Measurements from ENCODE around the gene RADIL.

RADIL gene

GRCh38 chr7:4928445-4928844 is 44.9 kb upstream of the RADIL start:
- Histone ChIP-seq H3K9ac (ENCODE audit: low read depth, low read length, poor library complexity, severe bottlenecking) (no peak overlapping the region), H3K4me2 (ENCODE audit: low read depth, low read length, poor library complexity, severe bottlenecking) (no peak overlapping the region), H3K4me1 (ENCODE audit: insufficient read depth, low read length, poor library complexity, severe bottlenecking) (peaks cover 4% of the 10 kb centered on the region), H4K20me1 (ENCODE audit: insufficient read depth, low read length, poor library complexity, severe bottlenecking) (no peaks in the 10 kb centered on the region), H3K27me3 (ENCODE audit: insufficient read depth, low read length, poor library complexity, severe bottlenecking) (no peaks in the 10 kb centered on the region), H3K4me3 (ENCODE audit: low read length, poor library complexity, severe bottlenecking) (no peak overlapping the region), H3K9me3 (ENCODE audit: insufficient read depth, low read depth, low read length) (no peaks in the 10 kb centered on the region), H3K79me2 (ENCODE audit: insufficient read depth, low read length) (no peaks in the 10 kb centered on the region), H3K36me3 (ENCODE audit: insufficient read depth, low read length) (no peaks in the 10 kb centered on the region), H2AFZ (ENCODE audit: low read length) (no peak overlapping the region), H3F3A (ENCODE audit: low read depth) (no peaks in the 10 kb centered on the region), H3K9me2 (replicated peaks; ENCODE audit: low read depth, low read length) (no peaks in the 10 kb centered on the region)
- no peak for TF ChIP-seq CTCF (conservative IDR thresholded peaks at IDR 0.05; ENCODE audit: low read length)

GRCh38 chr7:4919969-4920766 is 36.7 kb upstream of the RADIL start:
- Histone ChIP-seq H4K20me1 (ENCODE audit: insufficient read depth, low read length, poor library complexity, severe bottlenecking) (no peaks in the 10 kb centered on the region), H3K9me2 (replicated peaks; ENCODE audit: low read depth, low read length) (no peaks in the 10 kb centered on the region), H3F3A (ENCODE audit: low read depth) (no peaks in the 10 kb centered on the region), H3K36me3 (ENCODE audit: insufficient read depth, low read length) (no peaks in the 10 kb centered on the region), H3K4me1 (ENCODE audit: insufficient read depth, low read length, poor library complexity, severe bottlenecking) (no peaks in the 10 kb centered on the region), H3K27me3 (ENCODE audit: insufficient read depth, low read length, poor library complexity, severe bottlenecking) (no peaks in the 10 kb centered on the region), H2AFZ (ENCODE audit: low read length) (no peak overlapping the region), H3K79me2 (ENCODE audit: insufficient read depth, low read length) (no peaks in the 10 kb centered on the region), H3K4me2 (ENCODE audit: low read depth, low read length, poor library complexity, severe bottlenecking) (no peak overlapping the region), H3K9me3 (ENCODE audit: insufficient read depth, low read depth, low read length) (no peaks in the 10 kb centered on the region), H3K4me3 (ENCODE audit: low read length, poor library complexity, severe bottlenecking) (no peak overlapping the region), H3K9ac (ENCODE audit: low read depth, low read length, poor library complexity, severe bottlenecking) (no peak overlapping the region)
- TF ChIP-seq EZH2phosphoT487 (IDR thresholded peaks at IDR 0.05; ENCODE audit: borderline replicate concordance) (no peak), CTCF (conservative IDR thresholded peaks at IDR 0.05; ENCODE audit: low read length) (no peak)

- H2AFZ ChIP-seq (ENCODE audit: low read length): no peak overlapping the region
- H3F3A ChIP-seq (ENCODE audit: low read depth): no peaks in the 10 kb centered on the region
- no peak for TF ChIP-seq CTCF (conservative IDR thresholded peaks at IDR 0.05; ENCODE audit: low read length)
- H3K4me2 ChIP-seq (ENCODE audit: low read depth, low read length, poor library complexity, severe bottlenecking): no peak overlapping the region
- no peaks in the 10 kb centered on the region for H3K9me2 ChIP-seq (replicated peaks; ENCODE audit: low read depth, low read length)
- no peaks in the 10 kb centered on the region for H3K79me2 ChIP-seq (ENCODE audit: insufficient read depth, low read length)
- no peaks in the 10 kb centered on the region for H3K4me1 ChIP-seq (ENCODE audit: insufficient read depth, low read length, poor library complexity, severe bottlenecking)
- no peaks in the 10 kb centered on the region for H4K20me1 ChIP-seq (ENCODE audit: insufficient read depth, low read length, poor library complexity, severe bottlenecking)
- no peak overlapping the region for H3K4me3 ChIP-seq (ENCODE audit: low read length, poor library complexity, severe bottlenecking)
- H3K9ac ChIP-seq (ENCODE audit: low read depth, low read length, poor library complexity, severe bottlenecking): no peak overlapping the region
- H3K9me3 ChIP-seq (ENCODE audit: insufficient read depth, low read depth, low read length): no peaks in the 10 kb centered on the region
- H3K27me3 ChIP-seq (ENCODE audit: insufficient read depth, low read length, poor library complexity, severe bottlenecking): no peaks in the 10 kb centered on the region
- H3K36me3 ChIP-seq (ENCODE audit: insufficient read depth, low read length): no peaks in the 10 kb centered on the region
Measured at GRCh38 chr7:4916113-4916512, 32.6 kb upstream of the RADIL start.
